Left lobe of liver (tissue), 2 donors: Measurements from ENCODE around the gene CTBP2. TPM values are rescaled to one million over a fixed set of nuclear protein-coding genes. Genes with fewer than 3 reads are reported as not detected.
"Not testable (repeated sequence)": the region's sequence is repeated elsewhere in the genome, so short reads cannot be mapped to it uniquely, and the experiment has no call there.

Experiments
- ATAC-seq: fragments of 200-7000 bp; cut with Tn5 transposase; one replicate; pipeline ENCODE4 v1.9.1; 2020; ENCODE audit warnings: mild to moderate bottlenecking, moderate library complexity
- DNase-seq: peaks from one replicate; pipeline ENCODE4 v3.0.0-alpha.2; 2020; ENCODE audit warnings: low spot score
- total RNA-seq: library from RNA; stranded (reverse); gene quantifications from one replicate; pipeline ENCODE4 v1.2.1, GENCODE V29; 2021
- donor health status: DM: no; HTN: no; CAD: no; lungs with moderate emphysema.
- donor health status: DM: no; HTN: yes; CAD: no.

CTBP2 gene
- total RNA-seq, 1 donor from 2014 or later: 5.8 TPM

DNA sequence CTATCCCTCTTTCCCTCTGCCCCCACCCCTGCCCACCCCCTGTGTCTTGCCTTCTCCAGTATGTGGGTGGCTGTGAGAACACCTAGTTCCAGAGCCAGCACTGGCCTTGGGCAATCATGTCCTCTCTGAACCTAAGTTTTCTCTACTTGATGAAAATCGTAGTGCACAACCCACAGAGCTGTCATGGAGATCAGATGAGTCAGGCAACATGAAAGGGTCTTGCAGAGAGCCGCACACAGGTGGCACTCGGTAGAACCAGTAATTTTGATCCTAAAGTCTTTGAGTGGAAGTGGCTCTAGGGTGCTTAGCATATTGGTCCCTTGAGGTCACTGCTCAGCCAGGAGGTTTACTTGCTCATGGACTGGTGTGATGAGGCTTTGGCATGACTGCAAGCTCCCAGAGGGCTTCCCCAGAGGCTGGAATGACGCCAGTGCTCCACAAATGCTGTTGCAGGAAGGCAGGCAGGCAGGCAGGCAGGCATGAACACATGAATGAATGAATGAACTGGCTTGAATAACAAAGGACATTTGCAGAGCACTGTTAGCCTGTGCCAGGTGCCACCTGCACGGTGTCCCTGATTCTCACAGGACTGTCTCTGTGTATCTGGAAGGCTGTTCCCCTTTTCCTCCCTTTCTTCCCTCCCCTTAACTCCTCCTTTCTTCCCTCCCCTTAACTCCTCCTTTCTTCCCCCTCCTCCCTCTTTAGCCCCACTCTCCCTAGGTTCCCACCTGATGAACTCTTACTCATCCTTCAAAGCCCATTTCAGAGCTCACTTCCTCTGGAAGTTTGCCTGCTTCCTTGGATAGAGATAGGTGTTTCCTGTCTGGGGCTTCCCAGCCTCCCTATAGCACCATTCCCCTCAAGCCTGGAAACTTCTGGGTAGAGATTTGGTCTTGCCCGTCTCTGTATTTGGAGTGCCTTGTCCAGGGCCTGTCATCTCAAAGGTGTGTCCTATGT lies 27.2 kb upstream of the CTBP2 start:
- ATAC-seq (no peak), DNase-seq (no peak)

DNA sequence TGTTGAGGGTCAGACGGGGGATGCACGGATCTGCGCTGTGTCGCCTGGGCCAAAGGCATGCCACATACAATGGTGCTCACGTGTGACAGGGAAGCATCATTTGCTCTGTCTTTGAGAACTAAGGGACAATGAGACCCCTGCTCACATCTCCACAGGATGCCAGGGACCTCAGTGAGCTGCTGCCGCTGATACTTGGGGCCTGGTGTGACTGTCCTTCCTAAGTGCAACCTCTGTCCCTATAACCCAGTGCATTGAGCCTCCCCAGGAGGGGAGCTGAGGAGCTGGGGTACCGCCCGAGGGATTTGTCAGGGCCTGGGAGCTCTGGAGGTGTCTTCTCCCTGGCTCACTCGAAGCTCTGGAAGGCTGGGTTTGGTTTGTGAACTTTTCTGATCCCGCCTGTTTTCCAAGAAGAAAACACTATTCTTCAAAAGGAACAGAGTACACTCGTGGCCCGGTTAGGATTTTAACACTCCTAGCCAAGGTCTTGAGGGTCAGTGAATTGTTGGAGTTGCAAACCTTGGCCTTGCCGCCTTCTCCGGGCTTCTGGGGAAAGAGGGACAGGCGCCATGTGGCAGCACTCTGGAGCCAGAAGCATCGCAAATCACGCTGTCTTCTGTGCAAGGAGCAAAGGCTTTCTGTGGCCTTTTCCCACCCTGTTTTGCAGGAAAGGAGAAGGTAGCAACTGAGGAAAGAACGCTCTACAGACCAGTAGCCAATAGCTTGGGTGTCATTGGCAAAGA lies 26.2 kb upstream of the CTBP2 start:
- DNase-seq (no peak), ATAC-seq (no peak)

DNA sequence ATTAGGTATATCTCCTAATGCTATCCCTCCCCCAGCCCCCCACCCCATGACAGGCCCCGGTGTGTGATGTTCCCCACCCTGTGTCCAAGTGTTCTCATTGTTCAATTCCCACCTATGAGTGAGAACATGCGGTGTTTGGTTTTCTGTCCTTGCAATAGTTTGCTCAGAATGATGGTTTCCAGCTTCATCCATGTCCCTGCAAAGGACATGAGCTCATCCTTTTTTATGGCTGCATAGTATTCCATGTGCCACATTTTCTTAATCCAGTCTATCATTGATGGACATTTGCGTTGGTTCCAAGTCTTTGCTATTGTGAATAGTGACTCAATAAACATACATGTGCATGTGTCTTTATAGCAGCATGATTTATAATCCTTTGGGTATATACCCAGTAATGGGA lies 18.7 kb upstream of the CTBP2 start:
- not testable (repeated sequence) for ATAC-seq, DNase-seq

DNA sequence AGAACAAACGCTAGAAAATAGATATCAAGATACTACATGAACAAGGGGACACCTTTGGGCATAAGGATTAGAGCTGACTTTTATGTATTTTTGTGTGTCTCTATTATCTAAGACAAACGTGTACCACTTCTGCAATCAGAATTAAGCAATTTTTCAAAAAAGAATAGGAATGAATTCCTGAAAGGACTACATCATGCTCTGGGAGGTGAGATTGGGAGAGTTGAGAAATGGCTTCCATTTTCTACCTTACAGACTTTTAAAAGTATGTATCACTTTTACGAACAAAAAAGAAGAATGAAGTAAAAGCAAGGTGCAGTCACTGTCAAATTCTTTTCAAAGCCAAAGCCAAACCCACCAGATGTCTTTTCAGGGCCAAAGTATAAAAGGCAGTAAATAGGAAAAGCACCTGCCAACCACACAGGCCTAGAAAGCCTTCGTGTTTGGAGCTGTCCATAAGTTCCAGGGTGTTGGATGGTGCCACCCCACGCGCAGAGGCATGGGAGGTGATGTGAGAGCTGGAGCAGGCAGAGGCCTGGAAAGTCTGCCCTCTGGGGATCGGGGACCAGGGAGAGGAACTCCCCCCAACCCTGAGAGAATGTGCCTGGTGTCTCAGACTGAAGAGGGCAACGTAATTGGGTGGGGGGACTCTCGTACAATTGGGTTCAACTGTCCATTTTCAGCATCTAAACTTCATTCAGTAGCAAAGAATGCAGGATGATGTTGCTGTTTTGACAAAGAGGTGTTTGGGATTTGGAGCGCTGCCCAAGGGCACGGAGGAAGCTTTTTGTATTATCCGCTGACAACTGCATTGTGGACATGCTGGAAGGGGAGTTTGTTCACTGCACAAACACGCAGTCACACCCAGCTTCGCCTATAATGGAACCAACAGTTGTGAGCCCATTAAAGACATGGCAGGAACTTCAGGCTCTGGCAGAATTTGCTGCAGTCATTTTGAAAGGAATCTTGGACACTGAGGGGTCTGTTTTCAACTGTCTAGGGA lies 17.6 kb upstream of the CTBP2 start:
- peak; percentile 19 for DNase-seq
- no peak for ATAC-seq

DNA sequence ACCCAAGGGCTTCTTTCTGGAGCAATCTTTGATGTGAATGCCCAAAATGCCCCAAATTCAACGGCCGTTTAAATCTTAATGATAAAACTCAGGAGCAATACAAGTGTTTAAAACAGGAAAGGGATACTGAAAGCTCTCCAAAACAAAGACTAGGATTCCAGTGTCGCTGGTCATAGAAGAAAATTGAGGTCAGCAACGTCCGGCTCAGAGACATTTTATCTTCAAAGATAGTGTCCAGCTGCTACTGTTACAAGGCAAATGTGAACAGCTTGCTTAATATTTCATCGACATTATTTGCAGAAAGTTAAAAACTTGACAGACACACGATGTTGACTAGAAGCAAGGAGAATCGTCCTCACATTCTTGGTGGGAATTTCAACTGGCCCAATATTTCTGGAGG lies 15.4 kb upstream of the CTBP2 start:
- ATAC-seq (no peak), DNase-seq (no peak)

DNA sequence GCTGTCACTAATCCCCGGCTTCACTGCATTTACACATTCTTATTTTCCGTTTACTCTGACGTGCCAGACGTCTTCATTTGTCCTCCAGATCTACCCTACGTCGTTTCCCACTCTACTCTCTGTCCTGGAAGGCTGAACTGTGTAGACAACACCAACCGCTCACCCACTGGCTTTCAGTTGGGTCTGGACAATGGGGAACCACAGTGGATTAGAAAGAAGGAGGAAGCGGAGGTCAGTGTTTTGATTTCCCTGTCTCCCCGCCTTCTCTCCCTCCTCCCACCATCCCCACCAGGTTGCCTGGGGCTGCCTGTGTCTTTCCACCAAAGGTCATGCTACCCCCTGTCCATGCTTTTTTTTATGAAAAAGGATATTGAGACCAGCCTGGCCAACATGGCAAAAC lies 14.0 kb upstream of the CTBP2 start:
- ATAC-seq: no peak
- DNase-seq: peak; percentile 14

DNA sequence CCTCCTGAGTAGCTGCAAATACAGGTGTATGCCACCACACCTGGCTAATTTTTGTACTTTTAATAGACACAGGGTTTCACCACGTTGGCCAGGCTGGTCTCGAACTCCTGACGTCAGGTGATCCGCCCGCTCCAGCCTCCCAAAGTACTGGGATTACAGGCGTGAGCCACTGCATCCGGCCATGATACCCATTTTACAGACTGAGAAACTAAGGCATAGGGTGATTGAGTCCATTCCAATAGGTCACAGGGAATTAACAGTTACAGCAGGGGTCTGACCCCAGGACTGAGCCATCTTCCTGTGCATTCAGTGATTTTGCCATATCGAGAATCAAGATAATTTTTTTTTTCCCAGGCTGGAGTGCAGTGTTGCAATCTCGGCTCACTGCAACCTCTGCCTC lies 12.3 kb upstream of the CTBP2 start:
- ATAC-seq: no peak
- peak; percentile 15 for DNase-seq

DNA sequence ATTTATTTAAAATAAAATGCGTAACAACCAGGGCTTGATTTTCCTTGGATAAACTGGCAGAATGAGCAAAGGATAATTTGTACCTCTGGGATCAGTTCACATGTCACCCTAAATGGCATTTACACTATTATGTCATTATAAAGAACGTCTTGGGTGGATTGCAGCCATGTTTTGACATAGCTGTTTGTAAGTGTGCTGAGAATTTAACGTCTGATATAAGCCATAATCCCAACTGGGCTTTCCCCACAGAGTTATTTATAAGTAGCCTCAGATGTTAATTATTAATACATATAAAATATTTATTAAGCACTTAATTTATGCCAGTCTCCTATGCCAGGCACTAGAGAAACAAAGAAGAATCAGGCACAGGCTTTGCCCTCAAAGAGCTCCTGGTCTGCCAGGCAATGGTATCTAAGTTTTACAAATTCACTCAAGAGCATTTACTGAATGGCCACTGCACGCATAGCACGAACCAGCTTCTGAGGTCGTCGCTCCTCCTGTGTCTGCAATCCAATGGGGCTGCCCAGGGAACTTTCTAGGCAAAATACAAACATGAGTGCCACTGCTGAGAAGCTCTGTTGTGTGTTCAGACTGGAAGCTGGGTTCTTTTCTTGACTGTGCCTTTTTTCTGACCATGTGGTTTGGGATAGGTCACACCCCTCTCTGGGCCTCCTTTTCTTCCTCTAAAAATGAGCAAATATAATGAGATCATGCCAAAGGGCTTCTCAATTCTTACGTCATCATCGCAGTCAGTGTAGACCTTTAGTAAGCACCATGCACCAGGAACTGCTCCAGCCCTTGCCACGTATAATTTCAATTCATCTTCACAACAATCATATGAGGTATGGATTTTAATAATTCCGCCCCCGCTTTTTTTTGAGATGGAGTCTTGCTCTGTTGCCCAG lies 11.3 kb upstream of the CTBP2 start:
- no peak for ATAC-seq
- peak; percentile 7 for DNase-seq

DNA sequence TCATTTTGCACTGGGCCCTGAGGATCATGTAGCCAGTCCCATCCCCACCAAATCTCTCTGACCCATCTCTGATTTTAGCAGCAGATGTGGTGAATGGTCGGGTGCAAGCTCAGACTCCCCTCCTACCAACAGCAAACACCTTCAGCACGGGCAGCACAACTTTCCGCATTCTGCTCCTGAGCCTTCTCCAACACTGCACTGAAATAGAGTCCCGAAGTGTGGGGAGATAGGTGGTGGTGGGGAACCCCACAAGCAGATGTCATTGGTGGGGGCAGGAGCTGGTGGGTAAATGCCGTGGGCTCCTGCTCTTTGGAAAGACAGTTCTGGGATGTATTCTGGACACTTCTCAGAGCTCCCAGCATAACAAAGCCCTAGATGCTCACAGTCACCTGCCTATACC lies 9.6 kb upstream of the CTBP2 start:
- ATAC-seq: no peak
- DNase-seq: peak; percentile 23

DNA sequence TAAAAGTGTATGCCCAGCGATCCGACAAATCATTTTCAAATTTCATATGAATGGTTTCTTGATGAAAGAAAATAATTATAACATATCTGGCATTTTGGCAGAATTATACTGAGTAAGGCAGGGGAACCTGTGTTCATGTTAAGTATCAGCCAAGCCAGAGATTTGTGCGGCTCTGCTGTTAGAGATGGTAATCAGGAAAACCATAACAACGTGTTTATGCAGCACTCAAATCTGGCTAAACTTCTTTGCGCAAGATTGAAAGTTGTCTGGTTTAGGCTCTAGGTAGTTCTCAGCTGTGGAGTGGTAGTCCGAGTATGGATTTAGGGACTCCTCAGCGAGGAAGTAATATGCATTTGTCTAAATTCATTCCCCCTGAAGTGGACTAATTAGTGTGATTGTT lies 8.9 kb upstream of the CTBP2 start:
- no peak for ATAC-seq

DNA sequence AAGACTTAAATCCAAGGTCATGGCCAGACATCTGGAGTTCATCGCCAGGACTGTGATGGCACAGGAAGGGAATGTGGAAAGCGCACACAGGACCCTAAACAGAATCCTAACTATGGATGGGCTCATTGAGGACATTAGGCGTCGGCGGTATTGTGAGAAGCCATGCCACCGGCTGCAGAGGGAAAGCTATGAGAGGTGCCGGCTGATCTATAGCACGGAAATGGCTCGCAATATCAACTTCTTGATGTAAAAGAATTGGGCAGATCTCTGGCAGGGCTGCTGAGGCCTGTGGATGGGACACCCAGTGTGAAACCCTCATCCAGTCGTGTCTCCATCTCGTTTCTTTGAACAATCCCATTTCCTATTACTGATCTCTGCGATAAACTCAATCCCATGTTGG lies 6.3 kb upstream of the CTBP2 start:
- DNase-seq: peak; percentile 11
- ATAC-seq: no peak

More for the DNA sequence above, 8.9 kb upstream of the CTBP2 start:
- DNase-seq: peak; percentile 7

DNA sequence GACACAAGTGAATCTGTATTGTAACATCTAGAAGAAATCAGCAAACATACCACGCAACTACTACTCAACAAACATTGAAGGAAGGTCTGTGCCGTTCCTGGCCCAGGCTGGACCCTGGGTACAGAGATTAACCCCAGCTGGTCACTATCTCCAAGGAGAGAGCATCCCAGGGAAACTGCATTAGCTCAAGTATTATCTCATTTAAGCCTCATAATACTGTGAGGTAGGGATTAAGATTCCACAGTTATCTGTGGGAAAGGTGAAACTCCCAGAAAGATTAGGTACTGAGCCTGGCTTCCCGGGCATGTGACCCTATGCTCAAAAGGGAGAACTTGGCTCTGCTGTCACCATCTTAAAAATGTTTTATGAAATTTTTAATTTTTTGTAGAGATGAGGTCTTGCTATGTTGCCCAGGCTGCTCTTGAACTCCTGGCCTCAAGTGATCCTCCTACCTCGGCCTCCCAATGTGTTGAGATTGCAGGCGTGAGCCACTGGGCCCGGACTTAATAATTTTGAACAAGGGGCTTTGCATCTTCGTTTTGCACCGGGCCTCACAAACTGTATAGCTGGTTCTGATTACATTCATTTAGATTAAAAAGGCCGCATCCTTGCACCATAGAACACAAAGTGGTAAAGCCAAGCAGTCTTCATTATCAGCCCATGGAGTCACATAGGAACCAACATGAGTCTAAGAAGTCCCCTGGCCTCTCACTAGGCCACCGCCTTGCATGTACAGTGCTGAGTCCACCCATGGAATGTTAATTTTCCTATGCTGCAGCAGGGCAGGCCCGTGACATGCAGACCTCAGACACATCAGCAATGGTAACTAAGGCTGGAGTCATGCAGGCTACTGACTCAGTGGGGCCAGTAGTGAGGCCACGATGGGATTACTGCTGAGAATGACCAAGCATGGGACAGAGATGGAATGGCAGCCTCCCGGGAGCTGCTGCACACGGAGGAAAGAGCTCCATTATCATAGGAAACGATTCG lies 5.5 kb upstream of the CTBP2 start:
- DNase-seq (peak; percentile 16), ATAC-seq (no peak)

DNA sequence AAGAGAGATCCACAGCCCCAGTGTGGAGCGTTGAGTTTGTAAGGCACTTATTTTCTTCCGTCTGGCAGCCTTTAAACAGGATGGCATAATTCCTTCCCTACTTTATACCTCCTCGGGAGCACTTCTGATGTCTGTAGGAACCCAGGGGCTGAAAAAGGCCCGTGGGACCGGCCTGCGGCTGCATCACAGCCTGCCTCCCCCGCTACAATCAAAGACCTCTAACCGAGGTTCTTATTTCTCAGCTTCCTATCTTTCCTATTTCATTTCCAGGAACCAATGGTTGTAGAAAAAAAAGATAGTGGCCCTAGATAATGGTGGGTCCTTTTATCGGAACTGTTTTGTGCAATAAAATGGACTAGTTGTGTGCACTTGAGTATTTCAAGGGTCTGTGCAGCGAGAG lies 4.1 kb upstream of the CTBP2 start:
- peak; percentile 12 for DNase-seq
- ATAC-seq: no peak

DNA sequence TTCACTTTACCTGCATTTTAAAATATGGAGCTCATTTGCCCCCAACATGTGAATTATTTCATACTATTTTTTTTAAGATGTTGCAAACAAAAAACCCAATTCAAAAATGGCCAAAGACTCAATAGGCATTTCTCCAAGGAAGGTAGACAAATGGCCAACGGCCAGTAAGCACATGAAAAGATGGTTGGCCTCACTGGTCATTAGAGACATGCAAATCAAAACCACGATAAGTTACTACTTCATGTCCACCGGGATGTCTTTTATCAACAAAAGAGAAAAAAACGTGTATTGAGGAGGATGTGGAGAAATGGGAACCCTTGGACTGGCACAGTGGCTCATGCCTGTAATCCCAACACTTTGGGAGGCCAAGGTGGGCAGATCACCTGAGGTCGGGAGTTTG lies 3.4 kb upstream of the CTBP2 start:
- DNase-seq (no peak), ATAC-seq (no peak)

DNA sequence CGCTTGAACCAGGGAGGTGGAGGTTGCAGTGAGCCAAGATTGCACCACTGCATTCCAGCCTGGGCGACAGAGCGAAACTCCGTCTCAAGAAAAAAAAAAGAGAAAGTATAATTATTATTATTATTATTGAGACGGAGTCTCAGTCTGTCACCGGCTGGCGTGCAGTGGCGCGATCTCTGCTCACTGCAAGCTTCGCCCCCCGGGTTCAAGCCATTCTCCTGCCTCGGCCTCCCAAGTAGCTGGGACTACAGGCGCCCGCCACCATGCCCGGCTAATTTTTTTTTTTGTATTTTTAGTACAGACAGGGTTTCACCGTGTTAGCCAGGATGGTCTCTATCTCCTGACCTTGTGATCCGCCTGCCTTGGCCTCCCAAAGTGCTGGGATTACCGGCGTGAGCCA lies 2.9 kb upstream of the CTBP2 start:
- ATAC-seq: not testable (repeated sequence)
- peak; percentile 10 for DNase-seq

DNA sequence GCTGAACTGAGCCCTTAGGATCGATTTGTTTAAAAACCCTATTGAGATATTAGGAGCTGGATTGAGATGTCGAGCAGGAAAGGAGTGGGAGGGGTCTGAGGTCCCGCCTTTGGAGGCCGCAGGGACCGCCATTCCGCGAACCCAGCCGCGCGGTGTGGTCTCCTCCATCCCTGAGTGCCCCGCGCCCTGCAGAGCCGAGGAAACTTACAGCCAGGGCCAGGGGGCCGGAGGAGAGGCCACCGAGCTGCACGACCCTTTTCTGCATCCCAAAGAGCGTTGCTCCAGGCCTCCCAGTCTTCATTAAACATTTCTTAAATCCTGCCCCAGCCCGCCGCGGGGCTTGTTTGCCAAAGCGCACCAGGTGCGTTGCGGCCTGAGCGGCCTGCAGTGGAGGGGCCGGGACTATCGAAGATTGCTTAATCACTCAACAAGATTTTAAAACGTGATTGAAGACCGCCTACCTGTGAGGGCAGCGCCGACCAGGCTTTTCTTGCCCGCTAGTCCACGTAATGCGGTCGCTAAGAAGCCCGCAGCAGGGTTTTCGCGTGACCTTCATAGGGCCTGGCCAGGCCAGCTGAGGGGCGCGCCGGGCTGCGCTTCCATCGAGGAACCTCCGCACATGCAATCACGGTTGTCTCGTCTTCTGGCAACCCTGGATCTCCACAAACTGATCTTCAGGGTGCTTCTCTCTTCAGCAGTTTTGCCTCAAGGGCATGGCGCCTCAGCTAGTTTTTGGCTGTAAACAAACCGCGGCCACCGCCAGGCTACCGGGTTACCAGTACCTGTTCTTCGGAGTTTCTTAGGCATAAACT lies 2.0 kb upstream of the CTBP2 start:
- ATAC-seq (no peak), DNase-seq (peak; percentile 44)

DNA sequence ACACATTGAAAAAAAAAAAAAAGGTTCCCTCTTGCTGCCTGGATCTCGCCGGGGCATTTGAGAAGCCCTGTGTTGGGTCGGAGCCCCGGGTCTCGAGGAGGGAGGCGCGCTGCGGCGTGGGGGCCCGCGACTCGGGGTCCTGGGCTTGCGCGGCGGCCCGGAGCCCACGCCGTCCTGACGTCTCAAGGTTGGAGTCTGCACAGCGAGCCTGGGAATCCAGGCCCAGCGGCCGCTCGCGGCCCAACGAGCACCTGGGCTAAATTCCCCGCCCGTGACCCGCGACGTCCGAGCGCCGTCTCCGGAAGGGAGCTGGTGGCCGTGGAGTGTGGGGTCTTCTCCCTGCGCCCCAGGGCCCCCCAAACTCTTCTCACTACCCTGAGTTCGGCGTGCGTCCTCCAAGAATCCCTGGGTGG lies 1.4 kb upstream of the CTBP2 start:
- DNase-seq: no peak
- no peak for ATAC-seq
